HEK293T (cell line): ENCODE data around the gene FHIT.

Source experiments
- CTCF ChIA-PET: fragments of 350-600 bp; formaldehyde crosslinking; extraction: SDS; loops from one replicate; lab custom pipeline; 2021; ENCODE audit warnings: antibody characterized with exemption, inconsistent platforms; lab: Yijun Ruan, JAX
- POLR2A ChIA-PET: fragments of 350-600 bp; formaldehyde crosslinking; extraction: SDS; loops from one replicate; lab custom pipeline; 2020; ENCODE audit warnings: antibody characterized with exemption, inconsistent platforms; lab: Yijun Ruan, JAX
- DNase-seq: peaks from one replicate; pipeline ENCODE4 v3.0.0; 2012; ENCODE audit warnings: mixed read lengths; ENCODE audit errors: extremely low spot score
- ARNT ChIP-seq: fragments of 450-650 bp; IDR thresholded peaks from 2 replicates; pipeline ENCODE4 v1.6.1; 2017; ENCODE audit warnings: mild to moderate bottlenecking
- BHLHE40 ChIP-seq: fragments of 450-650 bp; IDR thresholded peaks from 2 replicates; pipeline ENCODE4 v1.6.1; 2016; ENCODE audit warnings: mild to moderate bottlenecking, moderate library complexity, borderline replicate concordance
- CTBP1 ChIP-seq: fragments of 450-650 bp; IDR thresholded peaks from 2 replicates; pipeline ENCODE4 v1.6.1; 2016; ENCODE audit warnings: borderline replicate concordance
- ELF4 ChIP-seq: fragments of 450-650 bp; IDR thresholded peaks from 2 replicates; pipeline ENCODE4 v1.6.1; 2017; ENCODE audit warnings: antibody characterized with exemption
- FOXA1 ChIP-seq: fragments of 450-650 bp; IDR thresholded peaks from 2 replicates; pipeline ENCODE4 v1.6.1; 2016; ENCODE audit warnings: mild to moderate bottlenecking
- FOXK2 ChIP-seq: fragments of 450-650 bp; IDR thresholded peaks from 2 replicates; pipeline ENCODE4 v1.6.1; 2016; ENCODE audit warnings: mild to moderate bottlenecking
- FOXM1 ChIP-seq: fragments of 450-650 bp; IDR thresholded peaks from 2 replicates; pipeline ENCODE4 v1.6.1; 2017; ENCODE audit warnings: mild to moderate bottlenecking, borderline replicate concordance
- HDGF ChIP-seq: fragments of 450-650 bp; IDR thresholded peaks from 2 replicates; pipeline ENCODE4 v1.6.1; 2017; ENCODE audit warnings: antibody characterized with exemption, borderline replicate concordance
- L3MBTL2 ChIP-seq: fragments of 450-650 bp; conservative IDR thresholded peaks from 2 replicates; pipeline ENCODE4 v1.6.1; 2016; ENCODE audit warnings: mild to moderate bottlenecking
- LEF1 ChIP-seq: fragments of 450-650 bp; IDR thresholded peaks from 2 replicates; pipeline ENCODE4 v1.6.1; 2017; ENCODE audit warnings: mild to moderate bottlenecking, borderline replicate concordance
- NFRKB ChIP-seq: fragments of 450-650 bp; IDR thresholded peaks from 2 replicates; pipeline ENCODE4 v1.6.1; 2016; ENCODE audit warnings: mild to moderate bottlenecking, moderate library complexity
- PKNOX1 ChIP-seq: fragments of 450-650 bp; IDR thresholded peaks from 2 replicates; pipeline ENCODE4 v1.6.1; 2016
- SP1 ChIP-seq: fragments of 450-650 bp; IDR thresholded peaks from 2 replicates; pipeline ENCODE4 v1.6.1; 2017
- SUZ12 ChIP-seq: fragments of 450-650 bp; IDR thresholded peaks from 2 replicates; pipeline ENCODE4 v1.6.1; 2016; ENCODE audit warnings: mild to moderate bottlenecking
- TARDBP ChIP-seq: fragments of 450-650 bp; IDR thresholded peaks from 2 replicates; pipeline ENCODE4 v1.6.1; 2016
- ZNF384 ChIP-seq: fragments of 450-650 bp; IDR thresholded peaks from 2 replicates; pipeline ENCODE4 v1.6.1; 2016

Gene FHIT

GRCh38 chr3:59800481-59800880 is 1450.8 kb downstream of the FHIT start:
- TF ChIP-seq BHLHE40 (no peak), LEF1 (no peak)
- CTCF ChIA-PET = interaction anchor here (0.6 kb wide), 2 partner anchors 74 to 520 kb away, joined by 3 to 4 read pairs; no protein-coding TSS in a partner anchor
- no peak for DNase-seq
- POLR2A ChIA-PET = no interaction called here

- ChIA-PET POLR2A (no interaction called here), CTCF (no interaction called here)
- TF ChIP-seq FOXM1 (no peak), L3MBTL2 (no peak), LEF1 (no peak), PKNOX1 (no peak), SP1 (no peak), FOXK2 (no peak), ZNF384 (no peak), TARDBP (no peak), BHLHE40 (no peak), FOXA1 (no peak), ELF4 (no peak), CTBP1 (no peak), ARNT (no peak), NFRKB (no peak), SUZ12 (no peak), HDGF (no peak)
- DNase-seq = no peak
These were observed 1452.7 kb downstream of the FHIT start for GRCh38 chr3:59798372-59799086.

GRCh38 chr3:59797533-59797932 is 1453.7 kb downstream of the FHIT start:
- CTCF ChIA-PET = no interaction called here
- no peak for DNase-seq
- TF ChIP-seq CTBP1 (no peak), ZNF384 (no peak)
- POLR2A ChIA-PET = no interaction called here

GRCh38 chr3:59796456-59796855 is 1454.8 kb downstream of the FHIT start:
- DNase-seq = no peak
- ChIA-PET POLR2A (no interaction called here), CTCF (no interaction called here)
- TF ChIP-seq FOXK2 (no peak), TARDBP (no peak), ELF4 (no peak), CTBP1 (no peak), ZNF384 (no peak), SUZ12 (no peak), L3MBTL2 (no peak), ARNT (no peak)

- TF ChIP-seq ELF4 (no peak), SUZ12 (no peak), LEF1 (no peak), ARNT (no peak), FOXA1 (no peak), FOXM1 (no peak), ZNF384 (no peak), BHLHE40 (no peak), TARDBP (no peak), SP1 (no peak), NFRKB (no peak), CTBP1 (no peak), L3MBTL2 (no peak), HDGF (no peak)
- CTCF ChIA-PET = no interaction called here
- POLR2A ChIA-PET = no interaction called here
- no peak for DNase-seq
These were observed 1455.5 kb downstream of the FHIT start for GRCh38 chr3:59795756-59796155.

GRCh38 chr3:59793976-59794375 is 1457.3 kb downstream of the FHIT start:
- POLR2A ChIA-PET = no interaction called here
- DNase-seq = no peak
- CTCF ChIA-PET = no interaction called here
- TF ChIP-seq LEF1 (no peak), SP1 (no peak), L3MBTL2 (no peak), FOXK2 (no peak), TARDBP (no peak), CTBP1 (no peak), ARNT (no peak), NFRKB (no peak), PKNOX1 (no peak), FOXA1 (no peak), ZNF384 (no peak), SUZ12 (no peak), FOXM1 (no peak), HDGF (no peak)

- DNase-seq = no peak
- TF ChIP-seq ARNT (no peak), BHLHE40 (no peak), L3MBTL2 (no peak), NFRKB (no peak), HDGF (no peak), FOXK2 (no peak), PKNOX1 (no peak), CTBP1 (no peak), LEF1 (no peak), SP1 (no peak)
- ChIA-PET POLR2A (no interaction called here), CTCF (no interaction called here)
These were observed 1459.4 kb downstream of the FHIT start for GRCh38 chr3:59791774-59792308.
